PFSK-1 (cell line): ENCODE results near the gene ZNF654.

ENCODE experiments used
- POLR2AphosphoS5 ChIP-seq: IDR thresholded peaks from 2 replicates; pipeline ENCODE4 v1.6.1; 2012; ENCODE audit warnings: low read depth, mild to moderate bottlenecking, control low read depth, low read length, moderate library complexity
- SIN3A ChIP-seq: IDR thresholded peaks from 2 replicates; pipeline ENCODE4 v1.6.1; 2012; ENCODE audit warnings: mild to moderate bottlenecking, low read length, moderate library complexity, borderline replicate concordance; ENCODE audit not compliant: insufficient read depth
- TAF1 ChIP-seq: IDR thresholded peaks from 2 replicates; pipeline ENCODE4 v1.6.1; 2012; ENCODE audit warnings: low read length, control low read depth, borderline replicate concordance; ENCODE audit not compliant: insufficient read depth

DNA sequence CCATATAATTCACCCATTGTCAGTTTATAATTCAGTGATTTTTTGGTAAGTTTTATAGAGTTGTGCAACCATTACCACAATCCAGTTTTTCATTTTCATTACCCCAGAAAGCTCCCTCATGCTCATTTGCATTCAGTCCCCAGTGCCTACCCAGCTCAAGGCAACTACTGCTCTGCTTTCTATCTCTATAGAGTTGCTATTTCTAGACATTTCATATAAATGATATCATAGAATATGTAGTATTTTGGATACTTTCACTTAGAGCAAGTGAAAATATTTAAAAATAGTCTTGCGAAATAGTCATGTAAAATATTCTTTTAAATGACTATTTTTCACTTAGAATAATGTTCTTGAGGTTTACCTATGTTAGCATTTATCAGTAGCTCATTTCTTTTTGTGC, 42.1 kb downstream of the ZNF654 start:
- TF ChIP-seq POLR2AphosphoS5: no peak
- no peak for TF ChIP-seq TAF1
- TF ChIP-seq SIN3A: no peak
